Neural crest cell (in vitro differentiated cells): ENCODE data around the gene RPP25L. TPM values are rescaled to one million over a fixed set of nuclear protein-coding genes. Genes with fewer than 3 reads are reported as not detected.
"Not testable (repeated sequence)": the region's sequence is repeated elsewhere in the genome, so short reads cannot be mapped to it uniquely, and the experiment has no call there.

ENCODE experiments used
- DNase-seq: peaks from one replicate; pipeline ENCODE4 v3.0.0; 2021; ENCODE audit warnings: low read depth, mixed read lengths, low spot score
- H3K27ac Mint-ChIP-seq: one replicate; pipeline ENCODE4 v1.8.0; 2021; ENCODE audit warnings: mild to moderate bottlenecking, mixed read lengths; ENCODE audit not compliant: unreplicated experiment
- H3K27me3 Mint-ChIP-seq: 2 replicates; pipeline ENCODE4 v1.8.0; 2021; ENCODE audit warnings: low read depth, mild to moderate bottlenecking, mixed read lengths
- H3K36me3 Mint-ChIP-seq: 2 replicates; pipeline ENCODE4 v1.8.0; 2021; ENCODE audit warnings: low read depth, mild to moderate bottlenecking, mixed read lengths
- H3K4me1 Mint-ChIP-seq: 2 replicates; pipeline ENCODE4 v1.8.0; 2021; ENCODE audit warnings: mixed read lengths
- H3K4me3 Mint-ChIP-seq: one replicate; pipeline ENCODE4 v1.8.0; 2021; ENCODE audit warnings: mild to moderate bottlenecking, mixed read lengths
- H3K9me3 Mint-ChIP-seq: 2 replicates; pipeline ENCODE4 v1.8.0; 2021; ENCODE audit warnings: mixed read lengths
- CTCF ChIP-seq: fragments of 200-600 bp; sonication (generic); conservative IDR thresholded peaks from 2 replicates; pipeline ENCODE4 v1.5.0; 2021; ENCODE audit warnings: antibody characterized with exemption, mild to moderate bottlenecking
- total RNA-seq: library from RNA; stranded (reverse); gene quantifications from 2 replicates; pipeline ENCODE4 v1.2.1, GENCODE V29; 2021

RPP25L gene
- total RNA-seq, 1 donor from 2014 or later: 22.7 TPM

GRCh38 chr9:34644766-34645314, 32.9 kb upstream of the RPP25L start:
- H3K27ac Mint-ChIP-seq: no peak overlapping the region
- TF ChIP-seq CTCF: no peak
- peaks cover 34% of the 10 kb centered on the region for H3K4me1 Mint-ChIP-seq
- H3K4me3 Mint-ChIP-seq: peak overlapping the region; percentile 59
- H3K27me3 Mint-ChIP-seq: no peaks in the 10 kb centered on the region
- peaks cover 10% of the 10 kb centered on the region for H3K36me3 Mint-ChIP-seq
- peaks cover 2% of the 10 kb centered on the region for H3K9me3 Mint-ChIP-seq
- no peak for DNase-seq

- Mint-ChIP-seq H3K27ac (no peak overlapping the region), H3K9me3 (peaks cover 2% of the 10 kb centered on the region), H3K27me3 (no peaks in the 10 kb centered on the region), H3K36me3 (no peaks in the 10 kb centered on the region), H3K4me3 (peak overlapping the region; percentile 57), H3K4me1 (peaks cover 33% of the 10 kb centered on the region)
- TF ChIP-seq CTCF: no peak
- no peak for DNase-seq
Measured at GRCh38 chr9:34642679-34643078, 30.8 kb upstream of the RPP25L start.

GRCh38 chr9:34639322-34639721, 27.4 kb upstream of the RPP25L start:
- H3K4me1 Mint-ChIP-seq: peaks cover 32% of the 10 kb centered on the region
- H3K27ac Mint-ChIP-seq, H3K9me3 Mint-ChIP-seq, H3K36me3 Mint-ChIP-seq, DNase-seq, H3K27me3 Mint-ChIP-seq: not testable (repeated sequence)
- peak overlapping the region; percentile 54 for H3K4me3 Mint-ChIP-seq

- no peak for DNase-seq
- H3K36me3 Mint-ChIP-seq: peaks cover 5% of the 10 kb centered on the region
- peak overlapping the region; percentile 89 for H3K4me3 Mint-ChIP-seq
- peak overlapping the region; percentile 29 for H3K27ac Mint-ChIP-seq
- peaks cover 2% of the 10 kb centered on the region for H3K27me3 Mint-ChIP-seq
- peaks cover 2% of the 10 kb centered on the region for H3K9me3 Mint-ChIP-seq
- TF ChIP-seq CTCF: no peak
- peaks cover 39% of the 10 kb centered on the region for H3K4me1 Mint-ChIP-seq
Measured at GRCh38 chr9:34638138-34638445, 26.2 kb upstream of the RPP25L start.

- Mint-ChIP-seq H3K27me3 (peaks cover 5% of the 10 kb centered on the region), H3K4me3 (peak within 1 kb of the TSS; percentile 91)
Measured at GRCh38 chr9:34637356-34638137, 25.6 kb upstream of the RPP25L start, which contains the start of gene SIGMAR1. TSS of gene SIGMAR1 (minus strand) at chr9:34637787. CDS start at chr9:34637697, 90 bp downstream.

More at GRCh38 chr9:34637356-34638137, 25.6 kb upstream of the RPP25L start, which contains the start of gene SIGMAR1:
- H3K9me3 Mint-ChIP-seq: peaks cover 2% of the 10 kb centered on the region
- H3K27ac Mint-ChIP-seq: peak within 1 kb of the TSS; percentile 75
- H3K36me3 Mint-ChIP-seq: peaks cover 5% of the 10 kb centered on the region
- TF ChIP-seq CTCF: no peak
- DNase-seq: peak; percentile 95
- peaks cover 39% of the 10 kb centered on the region for H3K4me1 Mint-ChIP-seq
